GM18868 (cell line): Measurements from ENCODE around the gene ZNF474.

ENCODE experiments used
- ATAC-seq: cut with Tn5 transposase; IDR thresholded peaks from one replicate; pipeline ENCODE4 v1.9.1; 2021; ENCODE audit warnings: mild to moderate bottlenecking, moderate library complexity; ENCODE audit not compliant: unreplicated experiment

Gene ZNF474

DNA sequence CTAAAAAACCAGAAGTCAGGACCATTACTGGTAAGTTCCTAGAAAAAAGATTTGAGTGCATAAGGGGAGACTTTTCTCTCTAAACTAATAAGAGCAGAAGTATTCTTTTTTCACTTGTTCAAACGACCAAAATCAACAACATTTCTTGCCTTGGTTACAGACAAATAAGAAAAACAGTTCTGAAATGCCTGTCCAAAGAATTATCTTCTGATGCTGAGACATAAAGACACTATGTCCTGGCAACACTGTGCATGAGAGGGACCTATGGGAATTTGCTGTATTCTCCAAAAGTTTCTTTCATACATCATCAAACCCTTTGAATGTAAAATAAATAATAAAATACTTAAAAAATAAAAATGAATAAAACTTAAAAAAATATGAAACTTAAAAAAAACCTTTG is 50.4 kb downstream of the ZNF474 start:
- no peak for ATAC-seq

DNA sequence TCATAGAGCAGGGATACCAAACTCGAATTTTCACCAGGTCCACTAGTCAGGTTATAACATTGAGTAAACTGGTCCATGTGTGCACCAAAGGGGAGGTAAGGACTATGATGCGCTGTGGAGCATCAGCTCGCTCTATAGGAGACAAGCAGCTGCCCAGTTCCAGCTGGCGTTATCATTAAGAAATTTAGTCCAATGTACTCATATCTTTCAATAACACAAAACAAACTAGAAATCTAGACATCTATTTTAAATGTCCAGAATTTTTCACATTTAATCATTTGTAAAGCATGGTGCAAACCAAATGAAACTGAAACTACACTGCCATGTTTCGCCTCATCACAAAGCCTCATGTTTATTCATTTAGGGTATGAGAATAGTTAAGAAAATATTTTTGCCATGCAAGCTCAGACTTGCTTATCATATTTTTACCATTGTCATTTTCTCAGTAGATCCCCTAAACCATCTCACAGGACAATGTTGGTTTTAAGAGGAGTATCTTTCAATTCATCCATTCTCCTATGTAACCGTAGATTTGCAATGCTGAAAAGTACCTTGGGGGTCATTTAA is 50.9 kb downstream of the ZNF474 start:
- ATAC-seq, result no peak

DNA sequence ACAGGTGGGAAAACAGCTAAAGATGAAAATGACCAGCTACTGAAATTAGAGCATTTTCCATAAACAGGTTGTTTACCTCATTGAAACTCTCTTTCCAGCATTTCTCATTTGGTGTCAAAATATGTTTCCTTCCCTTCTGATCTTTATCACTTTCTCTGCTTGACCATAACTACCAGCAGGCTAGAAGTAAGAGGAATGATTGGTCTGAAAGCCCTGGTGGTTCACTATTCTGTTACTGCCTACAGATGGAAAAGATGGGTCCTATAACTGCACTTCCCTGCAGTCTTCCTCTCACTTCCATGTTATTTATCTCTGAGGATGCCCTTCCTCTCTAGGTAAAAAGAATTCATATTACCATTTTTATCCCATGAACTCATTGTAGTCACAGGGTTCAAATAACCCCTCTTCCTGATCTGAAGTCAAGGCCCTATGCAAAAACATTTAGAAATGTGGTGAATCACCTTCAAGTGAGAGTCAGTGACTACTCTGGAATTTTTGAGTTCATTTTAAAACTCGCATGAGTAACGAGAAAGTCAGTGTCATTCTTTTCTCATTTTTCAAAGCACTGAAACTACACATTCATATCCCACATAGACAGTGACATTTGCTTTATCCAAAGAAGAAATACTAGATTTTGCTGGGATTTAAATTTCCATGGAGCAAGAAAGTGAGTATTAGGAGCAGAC is 51.7 kb downstream of the ZNF474 start:
- ATAC-seq, result no peak

DNA sequence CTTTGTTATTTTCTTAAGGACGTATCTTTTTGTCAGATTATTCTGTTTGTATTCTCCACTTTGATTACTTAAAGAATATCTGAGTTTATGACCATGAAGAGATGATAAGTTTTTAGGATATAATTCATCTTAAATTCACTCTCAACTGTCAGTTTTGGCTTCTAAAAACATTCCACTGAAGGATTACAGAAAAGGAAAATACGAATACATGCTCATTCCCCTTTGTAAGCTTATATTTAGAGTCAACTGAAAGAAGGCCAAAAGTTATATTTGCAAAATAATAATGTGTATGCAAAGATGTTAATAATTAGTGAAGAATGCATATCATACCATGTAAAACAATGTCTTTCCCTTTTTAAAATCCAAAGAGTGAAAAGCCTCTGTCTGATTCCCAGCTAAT is 52.5 kb downstream of the ZNF474 start:
- ATAC-seq, result no peak

DNA sequence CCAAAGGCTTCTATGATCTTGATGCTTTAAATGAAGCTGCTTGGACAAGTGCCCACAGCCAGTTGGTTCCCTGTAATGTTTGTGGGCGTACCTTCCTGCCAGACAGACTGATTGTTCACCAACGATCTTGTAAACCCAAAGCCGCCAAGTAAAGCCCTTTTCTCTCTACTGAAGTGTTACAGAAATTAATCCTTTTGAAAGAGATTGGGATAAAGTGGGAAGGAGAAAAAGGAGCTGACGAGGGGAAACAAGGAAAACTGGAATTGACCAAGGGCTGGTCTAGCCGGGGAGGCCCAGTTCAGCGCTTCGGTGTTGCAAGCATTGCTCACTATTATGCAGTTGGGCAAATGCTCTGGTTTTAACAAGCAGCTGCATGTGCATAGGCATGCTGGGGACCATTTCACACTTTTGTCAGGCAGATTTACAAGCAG is 53.2 kb downstream of the ZNF474 start:
- no peak for ATAC-seq

DNA sequence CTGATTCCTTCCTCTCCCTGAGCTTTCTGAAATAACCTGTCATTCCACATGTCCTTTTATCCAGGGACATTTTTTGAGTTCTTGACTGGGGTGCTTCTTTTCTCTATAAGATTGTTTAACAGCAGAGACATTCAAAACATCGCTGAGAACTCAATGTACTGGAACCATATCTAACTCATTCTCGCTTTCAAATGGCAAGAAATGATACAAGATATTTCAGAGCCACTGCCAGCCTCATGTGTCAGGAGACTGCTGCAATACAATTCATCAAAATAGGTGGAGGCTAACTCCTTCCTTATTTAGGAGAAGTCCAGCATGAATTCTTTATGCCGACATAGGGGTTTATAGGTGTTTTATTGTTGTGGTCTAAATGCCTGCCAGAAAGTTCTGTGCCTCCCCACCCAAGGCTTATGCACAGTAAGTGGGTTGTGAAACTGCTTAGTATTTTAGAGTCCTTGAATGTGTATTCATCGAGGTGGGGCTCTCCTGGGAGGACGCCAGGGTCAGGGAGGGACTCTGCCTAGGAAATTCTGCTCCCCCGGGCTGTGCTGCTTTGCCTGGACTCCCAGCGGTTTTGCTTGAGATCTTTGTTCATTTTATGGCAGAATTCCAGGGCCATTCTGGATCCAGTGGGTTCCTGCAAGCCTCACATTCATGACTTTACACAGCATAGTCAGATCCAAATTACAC is 53.9 kb downstream of the ZNF474 start:
- no peak for ATAC-seq

DNA sequence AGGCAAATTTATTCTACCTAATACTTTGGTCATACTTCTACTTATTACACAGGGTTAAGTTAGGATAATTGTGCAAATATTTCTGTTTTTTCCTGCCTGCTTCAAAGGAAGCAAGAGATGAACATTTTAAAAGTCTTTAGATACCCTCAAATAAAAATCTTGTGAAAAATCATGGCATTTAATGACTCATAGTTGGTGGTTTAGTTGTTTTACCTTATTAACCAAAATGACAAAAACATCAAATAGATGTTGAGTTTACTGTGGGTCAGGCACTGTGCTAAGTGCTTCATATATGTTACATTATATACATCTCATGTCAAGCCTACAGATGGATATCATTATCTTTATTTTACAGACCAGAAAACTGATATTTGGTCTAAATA is 54.4 kb downstream of the ZNF474 start:
- ATAC-seq, result no peak

DNA sequence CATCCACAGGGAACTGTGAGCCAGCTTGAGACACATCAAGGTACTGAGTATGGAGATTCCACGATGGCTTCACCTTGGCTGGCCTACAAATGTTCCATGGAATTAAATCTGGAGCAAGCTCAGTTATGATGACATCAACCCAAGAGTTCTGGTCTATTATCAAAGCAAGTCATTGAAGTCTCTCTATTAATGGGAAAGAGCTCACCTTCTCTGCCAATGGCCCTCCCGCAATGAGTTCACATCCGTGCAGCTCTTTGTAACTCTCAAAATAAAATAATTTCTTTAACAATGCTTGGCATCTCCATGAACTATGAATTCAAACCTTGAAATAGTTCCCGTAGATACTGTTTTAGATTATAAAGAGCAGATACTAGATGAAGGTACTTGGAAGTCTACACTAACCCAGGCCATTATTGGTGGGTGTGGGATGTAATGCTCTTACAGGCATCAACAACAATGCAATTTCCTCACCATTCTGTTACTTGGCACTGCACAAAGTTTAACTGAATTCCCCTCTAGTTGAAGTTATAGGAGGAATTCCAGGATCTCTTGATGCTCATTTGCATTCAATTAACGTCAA is 55.4 kb downstream of the ZNF474 start:
- no peak for ATAC-seq

DNA sequence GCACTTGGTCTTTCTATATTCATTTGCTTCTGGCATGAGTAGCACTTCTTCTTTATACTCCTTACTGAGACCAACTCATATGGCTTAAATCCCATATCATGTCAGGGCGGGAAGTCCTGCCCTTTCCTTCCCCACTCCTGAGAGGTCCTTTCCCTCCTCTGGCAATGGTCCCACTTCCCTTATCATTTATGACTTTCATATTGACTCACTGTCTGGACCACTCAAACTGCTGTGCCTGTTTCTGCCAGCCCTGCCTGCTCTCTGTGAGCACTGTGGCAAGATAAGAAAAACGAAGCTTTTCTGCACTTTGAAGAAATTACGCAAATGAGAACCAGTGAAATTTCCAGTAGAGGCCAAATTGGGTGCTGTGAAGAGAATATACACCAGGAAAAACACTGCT is 58.1 kb downstream of the ZNF474 start:
- no peak for ATAC-seq

DNA sequence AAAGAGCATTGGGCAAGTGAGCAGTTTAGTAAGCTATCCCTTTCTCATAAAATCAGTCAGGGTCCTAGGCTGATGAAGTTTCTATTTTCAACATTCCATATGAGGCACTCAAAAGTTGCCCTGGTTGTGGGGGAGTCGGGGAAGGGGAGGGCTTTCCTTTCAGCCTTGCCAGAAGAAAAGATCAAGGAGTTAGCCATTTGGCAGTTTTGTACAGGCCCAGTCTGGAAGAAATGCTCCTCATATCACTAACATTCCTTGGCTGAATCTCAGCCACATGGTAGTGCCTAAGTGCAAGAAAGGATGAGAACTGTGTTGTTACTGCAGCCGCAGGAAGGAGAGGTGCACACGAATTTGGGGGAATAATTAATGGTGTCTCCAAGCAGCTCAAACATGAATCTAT is 60.8 kb downstream of the ZNF474 start:
- ATAC-seq, result no peak

DNA sequence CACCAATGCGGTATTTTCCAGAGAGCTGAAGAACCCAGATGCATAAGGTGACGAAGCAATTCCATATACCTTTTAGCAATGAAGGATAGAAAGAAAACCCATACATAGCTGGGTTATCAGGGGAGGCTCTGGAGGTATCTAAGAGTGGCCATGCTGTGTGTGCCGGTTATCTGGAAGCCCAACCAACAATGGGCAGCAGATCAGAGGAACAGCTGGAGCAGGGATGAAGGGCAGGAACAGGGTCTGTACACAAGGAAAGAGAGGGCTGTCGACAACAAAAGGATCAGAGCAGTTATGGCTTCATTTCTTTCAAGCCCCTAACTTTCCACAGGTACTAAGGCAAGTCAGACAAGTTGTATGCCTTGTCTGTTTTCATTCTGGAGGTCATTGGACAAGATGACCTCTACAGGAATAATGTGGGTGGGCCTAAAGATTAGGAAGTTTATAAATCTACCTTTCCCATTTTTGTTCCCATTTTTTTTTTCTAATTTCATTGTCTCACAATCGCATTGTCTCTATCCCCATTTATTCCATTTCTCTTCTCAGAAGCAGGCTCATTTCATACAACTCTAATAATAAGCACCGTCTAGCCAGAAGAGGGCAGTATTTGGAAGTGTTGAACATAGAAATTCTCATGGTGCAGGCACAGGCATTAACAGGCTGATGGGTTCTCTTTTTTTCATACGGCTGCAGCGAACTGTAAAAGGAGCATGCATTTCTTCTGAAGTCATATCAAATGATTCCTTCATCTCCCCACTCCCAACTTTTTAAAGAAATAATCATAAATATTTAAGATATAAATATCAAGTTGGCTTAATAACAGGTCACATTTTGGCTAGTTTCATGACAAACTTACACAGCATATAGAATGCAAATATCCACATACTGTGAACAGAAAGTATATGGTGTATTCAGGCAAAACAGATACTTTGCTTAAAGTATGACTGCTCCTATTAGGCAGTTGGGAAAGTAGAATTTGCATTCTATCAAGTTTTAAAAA is 63.5 kb downstream of the ZNF474 start:
- ATAC-seq, result peak; percentile 83

DNA sequence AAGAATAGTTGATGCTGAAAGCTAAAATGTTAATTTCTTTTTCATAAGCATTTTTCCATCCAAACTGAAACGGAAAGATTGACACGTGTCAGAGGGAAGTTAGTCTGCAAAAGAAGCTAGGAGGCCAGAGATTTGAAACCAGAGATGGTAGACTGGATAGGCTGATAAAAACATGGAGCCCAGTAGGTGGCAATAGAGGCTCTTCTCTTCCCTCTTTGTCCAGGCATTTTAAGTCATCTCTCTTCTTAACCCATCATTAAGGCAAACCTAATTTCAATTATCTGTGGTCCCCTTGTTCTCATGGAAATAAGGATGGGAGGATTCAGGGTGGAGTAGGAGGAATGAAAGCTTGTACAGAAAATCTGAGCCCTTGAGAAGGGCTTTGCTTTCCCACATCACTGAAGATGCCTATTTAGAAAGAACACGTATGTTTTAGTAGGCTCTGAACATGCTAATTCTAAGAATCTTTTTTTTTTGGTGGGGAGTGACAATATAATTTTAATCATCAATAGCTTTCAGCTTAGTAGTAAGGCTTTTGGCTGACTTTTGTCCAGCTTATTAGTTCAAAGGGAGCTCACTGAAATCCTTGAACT is 66.6 kb downstream of the ZNF474 start:
- peak; percentile 41 for ATAC-seq

DNA sequence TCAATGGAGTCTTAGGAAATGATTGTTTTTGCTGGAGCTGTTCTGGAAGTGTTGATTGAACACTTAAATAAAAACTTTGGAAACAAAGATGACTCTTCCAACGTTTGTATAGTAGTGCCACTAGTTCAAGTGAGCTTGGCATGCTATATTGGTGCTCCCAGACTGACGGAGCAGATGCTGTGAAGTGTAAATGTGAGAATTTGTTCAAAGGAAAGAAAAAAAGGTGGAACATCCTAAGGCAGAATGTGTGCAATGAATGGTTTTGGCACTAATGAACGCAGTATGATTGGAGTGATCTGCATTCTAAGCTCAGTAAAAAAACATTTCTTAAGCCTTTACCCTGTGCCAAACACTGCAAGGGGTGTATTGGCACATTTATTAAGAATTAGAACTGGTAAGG is 69.8 kb downstream of the ZNF474 start:
- ATAC-seq, result no peak

DNA sequence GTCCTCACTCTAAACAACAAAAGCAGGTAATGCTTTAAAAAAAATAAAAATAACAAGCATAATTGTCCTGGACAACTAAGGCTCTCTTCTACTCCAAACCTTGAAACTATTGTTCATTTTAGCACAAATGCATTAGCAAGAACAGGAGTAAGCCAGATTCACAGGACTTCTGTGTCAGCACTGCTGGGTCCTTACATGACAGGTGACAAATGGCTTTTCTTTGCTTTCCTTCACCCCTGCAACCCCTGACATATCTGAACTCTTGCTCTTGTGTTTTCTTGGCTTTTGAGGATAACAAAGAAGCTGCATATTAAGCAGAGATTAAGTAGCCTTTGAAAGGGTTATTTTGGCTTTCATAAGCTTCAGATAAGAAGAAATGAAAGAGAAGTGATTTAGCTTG is 71.1 kb downstream of the ZNF474 start:
- ATAC-seq, result no peak

DNA sequence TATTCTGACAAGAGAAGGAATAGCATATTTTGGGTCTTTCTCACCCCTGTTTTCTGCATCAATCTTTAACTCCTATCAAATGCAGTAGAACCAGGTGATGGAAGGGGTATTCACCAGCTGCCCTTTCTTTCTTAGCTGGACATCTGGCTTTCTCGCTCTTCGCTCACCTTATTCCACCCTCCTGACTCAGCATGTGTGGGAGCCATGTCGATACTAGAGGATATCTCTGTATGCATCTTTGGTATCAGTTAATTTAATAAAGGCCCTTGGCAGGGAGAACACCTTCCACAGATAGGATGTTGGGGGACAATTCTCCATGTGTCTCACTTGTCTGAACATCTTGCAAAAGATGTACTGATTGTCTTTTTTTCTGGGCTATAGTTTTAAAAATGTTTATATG is 71.5 kb downstream of the ZNF474 start:
- ATAC-seq, result no peak

DNA sequence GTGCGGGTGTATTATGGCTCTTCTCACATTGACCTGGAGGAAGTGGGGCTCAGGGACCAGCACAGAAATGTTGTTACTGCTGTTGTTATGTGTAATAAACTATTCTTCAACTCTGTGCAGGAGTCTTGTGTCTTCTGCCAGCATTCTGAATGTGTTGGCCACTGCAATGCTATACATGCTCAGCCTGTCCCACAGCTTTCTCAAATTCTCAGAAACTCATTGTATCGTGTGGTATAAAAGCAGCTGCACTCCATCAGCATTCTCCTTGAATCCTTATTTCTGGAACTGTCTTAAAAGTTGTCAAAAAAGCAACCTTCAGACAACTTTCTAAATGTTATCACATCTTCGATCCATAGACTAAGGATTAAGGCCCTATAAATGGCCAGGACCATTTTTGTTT is 72.0 kb downstream of the ZNF474 start:
- ATAC-seq, result no peak

DNA sequence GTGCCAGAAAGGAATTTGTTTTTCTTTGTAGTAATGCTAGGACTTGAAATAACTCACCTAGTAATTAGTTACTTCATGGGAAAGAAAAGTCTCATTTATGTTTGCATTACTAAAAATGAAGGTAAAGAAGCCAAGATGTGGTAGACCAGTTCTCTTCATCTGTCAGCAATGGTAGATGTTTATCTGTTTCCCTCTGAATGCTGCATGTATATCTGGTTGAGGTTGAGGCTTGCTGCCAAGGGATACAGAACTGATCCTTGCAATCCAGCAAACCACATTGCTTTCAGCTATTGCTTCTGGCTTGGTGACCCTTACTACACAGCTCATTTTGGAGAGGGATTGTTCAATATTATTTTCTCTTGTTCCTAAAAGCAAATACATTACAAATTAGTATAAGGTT is 73.6 kb downstream of the ZNF474 start:
- no peak for ATAC-seq
